Stomach (tissue), 4 donors: Measurements from ENCODE around the gene TNFRSF17.

ENCODE experiments used
- CTCF ChIP-seq, 7 experiments: fragments of 450-650 bp in 4 of 7; fragments of 200-600 bp in 3 of 7; sonication (generic) in 3 of 7; IDR thresholded peaks; one replicate each; pipeline ENCODE4 v1.5.1; 2016 to 2019; ENCODE audit warnings: antibody characterized with exemption in 7 of 7, control low read depth in 2 of 7, mild to moderate bottlenecking in 1 of 7
- EP300 ChIP-seq: sonication (generic); formaldehyde crosslinking; IDR thresholded peaks from one replicate; pipeline ENCODE4 v1.6.1; 2017; ENCODE audit warnings: antibody characterized with exemption
- POLR2A ChIP-seq, 4 donors: fragments of 450-650 bp; IDR thresholded peaks; one replicate each; pipeline ENCODE4 v1.6.1; 2016; ENCODE audit warnings: antibody characterized with exemption in 4 of 4, control low read depth in 2 of 4, mild to moderate bottlenecking in 1 of 4, moderate library complexity in 1 of 4
- POLR2AphosphoS5 ChIP-seq, 3 donors: sonication (generic); formaldehyde crosslinking; IDR thresholded peaks; one replicate each; pipeline ENCODE4 v1.6.1; 2016; ENCODE audit warnings: antibody characterized with exemption in 3 of 3

- no peak for TF ChIP-seq CTCF (IDR thresholded peaks at IDR 0.05)
- no peak for TF ChIP-seq POLR2AphosphoS5 (IDR thresholded peaks at IDR 0.05)
- TF ChIP-seq EP300, result no peak
- TF ChIP-seq POLR2A (IDR thresholded peaks at IDR 0.05), result no peak
These were observed at the start of gene TNFRSF17 for GRCh38 chr16:11964761-11965551.
